ENCODE measurements around the gene SLC6A19. TPM values are rescaled to one million over a fixed set of nuclear protein-coding genes. Genes with fewer than 3 reads are reported as not detected.

Gene SLC6A19
- total and polyA plus RNA-seq, 4 donors, result 0.17 to 4.9 (median 0.91) TPM

GRCh38 chr5:1252681-1253080, 51.3 kb downstream of the SLC6A19 start:
- Histone ChIP-seq H3K9ac (ENCODE audit: low read depth in 1 of 2, low read length in 2 of 2) (no peak overlapping the region), H3K4me1 (ENCODE audit: control insufficient read depth in 4 of 4, insufficient read depth in 4 of 4, low read length in 3 of 4) (no peaks in the 10 kb centered on the region), H3K4me3 (ENCODE audit: low read depth in 1 of 3, low read length in 3 of 3) (no peak overlapping the region), H3K27me3 (ENCODE audit: control insufficient read depth in 4 of 4, insufficient read depth in 4 of 4, low read length in 3 of 4) (peaks cover 0 to 3% (median 0%) of the 10 kb centered on the region in 4 donors), H3K27ac (ENCODE audit: low read depth in 1 of 2, low read length in 2 of 2) (no peak overlapping the region), H3K9me3 (ENCODE audit: control insufficient read depth in 4 of 4, low read length in 3 of 4) (no peaks in the 10 kb centered on the region), H3K36me3 (ENCODE audit: control insufficient read depth in 4 of 4, insufficient read depth in 3 of 4, low read depth in 1 of 4, low read length in 3 of 4) (no peaks in the 10 kb centered on the region)
- TF ChIP-seq SP1 (IDR thresholded peaks at IDR 0.05) (no peak), JUND (IDR thresholded peaks at IDR 0.05) (no peak), YY1 (IDR thresholded peaks at IDR 0.05) (no peak), TAF1 (conservative IDR thresholded peaks at IDR 0.05) (no peak), REST (IDR thresholded peaks at IDR 0.05) (no peak), RXRA (IDR thresholded peaks at IDR 0.05) (no peak), EGR1 (IDR thresholded peaks at IDR 0.05; ENCODE audit: low read depth in 2 of 2) (no peak), FOXA2 (IDR thresholded peaks at IDR 0.05) (no peak), GABPA (IDR thresholded peaks at IDR 0.05 in 1 of 2, conservative IDR thresholded peaks at IDR 0.05 in 1 of 2) (no peak), RAD21 (IDR thresholded peaks at IDR 0.05) (no peak), NR2F2 (IDR thresholded peaks at IDR 0.05) (no peak), HNF4A (conservative IDR thresholded peaks at IDR 0.05) (no peak), ATF3 (IDR thresholded peaks at IDR 0.05) (no peak), FOXA1 (IDR thresholded peaks at IDR 0.05) (no peak), HNF4G (IDR thresholded peaks at IDR 0.05) (no peak)
- TF ChIP-seq, protein P1, sequence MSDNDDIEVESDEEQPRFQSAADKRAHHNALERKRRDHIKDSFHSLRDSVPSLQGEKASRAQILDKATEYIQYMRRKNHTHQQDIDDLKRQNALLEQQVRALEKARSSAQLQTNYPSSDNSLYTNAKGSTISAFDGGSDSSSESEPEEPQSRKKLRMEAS (IDR thresholded peaks at IDR 0.05), result no peak
- TF ChIP-seq, protein P2, sequence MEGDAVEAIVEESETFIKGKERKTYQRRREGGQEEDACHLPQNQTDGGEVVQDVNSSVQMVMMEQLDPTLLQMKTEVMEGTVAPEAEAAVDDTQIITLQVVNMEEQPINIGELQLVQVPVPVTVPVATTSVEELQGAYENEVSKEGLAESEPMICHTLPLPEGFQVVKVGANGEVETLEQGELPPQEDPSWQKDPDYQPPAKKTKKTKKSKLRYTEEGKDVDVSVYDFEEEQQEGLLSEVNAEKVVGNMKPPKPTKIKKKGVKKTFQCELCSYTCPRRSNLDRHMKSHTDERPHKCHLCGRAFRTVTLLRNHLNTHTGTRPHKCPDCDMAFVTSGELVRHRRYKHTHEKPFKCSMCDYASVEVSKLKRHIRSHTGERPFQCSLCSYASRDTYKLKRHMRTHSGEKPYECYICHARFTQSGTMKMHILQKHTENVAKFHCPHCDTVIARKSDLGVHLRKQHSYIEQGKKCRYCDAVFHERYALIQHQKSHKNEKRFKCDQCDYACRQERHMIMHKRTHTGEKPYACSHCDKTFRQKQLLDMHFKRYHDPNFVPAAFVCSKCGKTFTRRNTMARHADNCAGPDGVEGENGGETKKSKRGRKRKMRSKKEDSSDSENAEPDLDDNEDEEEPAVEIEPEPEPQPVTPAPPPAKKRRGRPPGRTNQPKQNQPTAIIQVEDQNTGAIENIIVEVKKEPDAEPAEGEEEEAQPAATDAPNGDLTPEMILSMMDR (IDR thresholded peaks at IDR 0.05; ENCODE audit: low read depth, low read length, missing input control), result no peak
- TF ChIP-seq, protein P3, sequence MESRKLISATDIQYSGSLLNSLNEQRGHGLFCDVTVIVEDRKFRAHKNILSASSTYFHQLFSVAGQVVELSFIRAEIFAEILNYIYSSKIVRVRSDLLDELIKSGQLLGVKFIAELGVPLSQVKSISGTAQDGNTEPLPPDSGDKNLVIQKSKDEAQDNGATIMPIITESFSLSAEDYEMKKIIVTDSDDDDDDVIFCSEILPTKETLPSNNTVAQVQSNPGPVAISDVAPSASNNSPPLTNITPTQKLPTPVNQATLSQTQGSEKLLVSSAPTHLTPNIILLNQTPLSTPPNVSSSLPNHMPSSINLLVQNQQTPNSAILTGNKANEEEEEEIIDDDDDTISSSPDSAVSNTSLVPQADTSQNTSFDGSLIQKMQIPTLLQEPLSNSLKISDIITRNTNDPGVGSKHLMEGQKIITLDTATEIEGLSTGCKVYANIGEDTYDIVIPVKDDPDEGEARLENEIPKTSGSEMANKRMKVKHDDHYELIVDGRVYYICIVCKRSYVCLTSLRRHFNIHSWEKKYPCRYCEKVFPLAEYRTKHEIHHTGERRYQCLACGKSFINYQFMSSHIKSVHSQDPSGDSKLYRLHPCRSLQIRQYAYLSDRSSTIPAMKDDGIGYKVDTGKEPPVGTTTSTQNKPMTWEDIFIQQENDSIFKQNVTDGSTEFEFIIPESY (IDR thresholded peaks at IDR 0.05), result no peak
- no peak for DNase-seq (ENCODE audit: low spot score)
- WGBS, result 88% methylated on average over 9 of the region's 9 CpGs
